SK-N-SH (cell line): ENCODE data around the gene WNK4. TPM values are rescaled to one million over a fixed set of nuclear protein-coding genes. Genes with fewer than 3 reads are reported as not detected.

Source experiments
- CTCF ChIA-PET: fragments of 300-600, 350-600 bp; formaldehyde crosslinking; extraction: SDS; loops from one replicate; lab custom pipeline; 2021; lab: Yijun Ruan, JAX
- POLR2A ChIA-PET: fragments of 350-600 bp; sonication (Branson Sonifier 250); formaldehyde crosslinking; extraction: SDS; loops from one replicate; lab custom pipeline; 2020; ENCODE audit warnings: antibody characterized with exemption, inconsistent platforms; lab: Yijun Ruan, JAX
- DNase-seq: peaks from one replicate; pipeline ENCODE4 v3.0.0; 2012
- H2AFZ ChIP-seq: fragments of 200-600 bp; sonication (generic); 2 replicates; pipeline ENCODE4 v1.8.1; 2016; ENCODE audit warnings: antibody characterized with exemption, mild to moderate bottlenecking, low read depth
- H3F3A ChIP-seq: fragments of 200-600 bp; sonication (generic); replicated peaks from 2 replicates; pipeline ENCODE3; 2016; ENCODE audit warnings: antibody characterized with exemption, mild to moderate bottlenecking; ENCODE audit not compliant: insufficient read depth
- H3K27ac ChIP-seq, 2 experiments: fragments of 200-500 bp in 1 of 2; fragments of 200-600 bp in 1 of 2; sonication (Bioruptor generic) in 1 of 2; sonication (generic), shearing (Covaris generic) in 1 of 2; 2 replicates each; pipeline versions ENCODE4 v1.5.1 to v1.6.1; 2014 to 2016; ENCODE audit warnings: low read depth in 2 of 2, inconsistent platforms in 1 of 2, low read length in 1 of 2, mild to moderate bottlenecking in 1 of 2, mixed read lengths in 1 of 2
- H3K27me3 ChIP-seq: fragments of 200-600 bp; sonication (generic), shearing (Covaris generic); 2 replicates; pipeline ENCODE4 v1.6.1; 2016; ENCODE audit warnings: mixed run types; ENCODE audit not compliant: insufficient read depth
- H3K36me3 ChIP-seq, 2 experiments: fragments of 200-500 bp in 1 of 2; fragments of 200-600 bp in 1 of 2; sonication (Bioruptor generic) in 1 of 2; sonication (generic) in 1 of 2; replicated peaks in 1 of 2; 2 replicates each; pipeline versions ENCODE3 to v1.5.1; 2014 to 2016; ENCODE audit warnings: low read length in 1 of 2, mild to moderate bottlenecking in 1 of 2; ENCODE audit not compliant: insufficient read depth in 2 of 2, control insufficient read depth in 1 of 2
- H3K4me1 ChIP-seq, 2 experiments: fragments of 200-500 bp in 1 of 2; fragments of 200-600 bp in 1 of 2; sonication (Bioruptor generic) in 1 of 2; sonication (generic), shearing (Covaris generic) in 1 of 2; 2 replicates each; pipeline versions ENCODE4 v1.5.1 to v1.6.1; 2014 to 2016; ENCODE audit warnings: low read depth in 1 of 2, low read length in 1 of 2, mixed run types in 1 of 2; ENCODE audit not compliant: insufficient read depth in 2 of 2, control insufficient read depth in 1 of 2
- H3K4me2 ChIP-seq: fragments of 200-600 bp; sonication (generic), shearing (Covaris generic); 2 replicates; pipeline ENCODE4 v1.6.1; 2017; ENCODE audit warnings: mixed run types
- H3K4me3 ChIP-seq, 2 experiments: fragments of 200-500 bp in 1 of 2; fragments of 200-600 bp in 1 of 2; sonication (Bioruptor generic) in 1 of 2; sonication (generic), shearing (Covaris generic) in 1 of 2; 2 replicates each; pipeline versions ENCODE4 v1.5.1 to v1.8.1; 2014 to 2016; ENCODE audit warnings: low read depth in 2 of 2, inconsistent platforms in 1 of 2, low read length in 1 of 2, mild to moderate bottlenecking in 1 of 2, mixed read lengths in 1 of 2, moderate library complexity in 1 of 2
- H3K79me2 ChIP-seq: fragments of 200-600 bp; sonication (generic); 2 replicates; pipeline ENCODE4 v1.8.1; 2017; ENCODE audit warnings: mild to moderate bottlenecking; ENCODE audit not compliant: insufficient read depth
- H3K9ac ChIP-seq: fragments of 200-600 bp; sonication (generic); 2 replicates; pipeline ENCODE4 v1.6.1; 2017; ENCODE audit warnings: mixed run types
- H3K9me2 ChIP-seq: fragments of 200-600 bp; sonication (generic); 2 replicates; pipeline ENCODE4 v1.6.1; 2017; ENCODE audit warnings: mixed run types
- H3K9me3 ChIP-seq: fragments of 200-600 bp; sonication (generic); 2 replicates; pipeline ENCODE4 v1.6.1; 2017; ENCODE audit warnings: mixed run types, mild to moderate bottlenecking, moderate library complexity
- H4K20me1 ChIP-seq: fragments of 200-600 bp; sonication (generic); 2 replicates; pipeline ENCODE4 v1.6.1; 2017; ENCODE audit warnings: mild to moderate bottlenecking, mixed run types; ENCODE audit not compliant: insufficient read depth
- ELF1 ChIP-seq: IDR thresholded peaks from 2 replicates; pipeline ENCODE4 v1.4.0; 2012
- EP300 ChIP-seq, 2 experiments: IDR thresholded peaks; 2 replicates each; pipeline versions ENCODE4 v1.4.0 to v1.6.1; 2012; ENCODE audit warnings: borderline replicate concordance in 1 of 2, low read depth in 1 of 2, low read length in 1 of 2
- EZH2phosphoT487 ChIP-seq: fragments of 200-600 bp; sonication (generic); IDR thresholded peaks from 2 replicates; pipeline ENCODE4 v1.6.1; 2017; ENCODE audit warnings: low read depth, mixed run types, mild to moderate bottlenecking, antibody characterized with exemption, moderate library complexity, borderline replicate concordance
- FOSL2 ChIP-seq: IDR thresholded peaks from 2 replicates; pipeline ENCODE4 v1.4.0; 2012; ENCODE audit warnings: low read depth, mild to moderate bottlenecking, moderate library complexity, borderline replicate concordance
- GABPA ChIP-seq: IDR thresholded peaks from 2 replicates; pipeline ENCODE4 v1.4.0; 2012; ENCODE audit warnings: low read depth, mild to moderate bottlenecking
- GATA2 ChIP-seq: sonication (generic); formaldehyde crosslinking; IDR thresholded peaks from 2 replicates; pipeline ENCODE4 v1.5.0; 2020; ENCODE audit warnings: mild to moderate bottlenecking, missing genetic modification reagents
- IRF3 ChIP-seq: fragments of 150-350 bp; IDR thresholded peaks from 2 replicates; pipeline ENCODE4 v1.6.1; 2016; ENCODE audit warnings: mild to moderate bottlenecking, low read depth, low read length
- MXI1 ChIP-seq: IDR thresholded peaks from 2 replicates; pipeline ENCODE4 v1.6.1; 2012; ENCODE audit warnings: mild to moderate bottlenecking, low read depth, low read length, improper control_type of control experiment
- NFIC ChIP-seq: IDR thresholded peaks from 2 replicates; pipeline ENCODE4 v1.4.0; 2012; ENCODE audit warnings: borderline replicate concordance
- NRF1 ChIP-seq: IDR thresholded peaks from 2 replicates; pipeline ENCODE4 v1.6.1; 2012; ENCODE audit warnings: low read depth, mild to moderate bottlenecking, low read length
- POLR2AphosphoS5 ChIP-seq: IDR thresholded peaks from 2 replicates; pipeline ENCODE4 v1.6.1; 2012; ENCODE audit warnings: low read depth, low read length
- RFX5 ChIP-seq: IDR thresholded peaks from 2 replicates; pipeline ENCODE4 v1.6.1; 2012; ENCODE audit warnings: mild to moderate bottlenecking, improper control_type of control experiment, low read length
- SMC3 ChIP-seq: IDR thresholded peaks from 2 replicates; pipeline ENCODE4 v1.6.1; 2012; ENCODE audit warnings: low read depth, low read length, improper control_type of control experiment
- TAF1 ChIP-seq: IDR thresholded peaks from 2 replicates; pipeline ENCODE4 v1.6.1; 2012; ENCODE audit warnings: low read depth, mild to moderate bottlenecking, low read length, moderate library complexity, borderline replicate concordance
- TCF12 ChIP-seq: IDR thresholded peaks from 2 replicates; pipeline ENCODE4 v1.4.0; 2012
- YY1 ChIP-seq: IDR thresholded peaks from 2 replicates; pipeline ENCODE4 v1.4.0; 2012; ENCODE audit warnings: low read depth, mild to moderate bottlenecking
- WGBS: methylation state at CpG from one replicate; pipeline ENCODE4 v1.1.6; 2017; ENCODE audit warnings: low lambda C conversion rate; 5-methylcytosine and 5-hydroxymethylcytosine counted together
- polyA plus RNA-seq, 3 experiments: library from polyadenylated mRNA; depleted of rRNA; stranded (reverse); fragments of >200 nt; gene quantifications; 2 replicates each; pipeline ENCODE4 v1.2.3, GENCODE V29; 2012
- TF ChIP-seq, protein P1 (sequence below): IDR thresholded peaks from 2 replicates; pipeline ENCODE4 v1.4.0; 2012; ENCODE audit warnings: low read depth, borderline replicate concordance
- TF ChIP-seq, protein P2 (sequence below): IDR thresholded peaks from 2 replicates; pipeline ENCODE4 v1.4.0; 2012; ENCODE audit warnings: low read depth

WNK4 gene
- polyA plus RNA-seq, 1 of the 3 experiments (the other 2 are of a cell fraction): 12.5 TPM

DNA sequence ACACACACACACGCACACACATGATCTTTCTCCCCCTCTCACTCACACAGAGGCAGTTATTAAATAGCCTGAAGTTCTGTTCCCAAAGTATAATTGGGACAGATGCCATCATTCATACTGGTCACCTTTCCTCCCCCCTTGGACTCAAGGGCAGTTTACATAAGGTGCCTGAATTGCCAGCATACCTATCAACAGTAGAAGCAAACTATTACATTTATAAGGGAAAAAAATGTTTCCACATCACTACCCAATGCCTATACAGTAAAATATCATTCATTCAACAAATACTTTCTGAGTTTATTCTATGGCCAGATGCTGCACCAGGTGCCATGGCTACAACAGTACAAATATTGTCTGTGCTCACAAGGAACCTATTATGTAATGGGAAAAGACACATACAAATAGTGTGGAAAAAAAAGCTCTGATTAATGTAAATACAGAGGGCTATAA is 24.5 kb downstream of the WNK4 start (continued):
- TF ChIP-seq TCF12: no peak
- no peak for TF ChIP-seq YY1
- TF ChIP-seq GATA2 (CRISPR knock-in tag): no peak
- no peak for TF ChIP-seq TAF1
- no peak for TF ChIP-seq FOSL2
- TF ChIP-seq RFX5: no peak

- 100% methylated on average over 1 of the region's 1 CpG for WGBS
- H3K9me3 ChIP-seq: no peaks in the 10 kb centered on the region
- no peak overlapping the region for H3K27ac ChIP-seq
- no peak overlapping the region for H3K9ac ChIP-seq
- no peak overlapping the region for H3K4me3 ChIP-seq
- H3K4me1 ChIP-seq: peaks cover 0 to 8% of the 10 kb centered on the region in 2 experiments; a peak in 2 of 4 replicates
- no peaks in the 10 kb centered on the region for H3K79me2 ChIP-seq
- DNase-seq: no peak
- TF ChIP-seq, protein P1, sequence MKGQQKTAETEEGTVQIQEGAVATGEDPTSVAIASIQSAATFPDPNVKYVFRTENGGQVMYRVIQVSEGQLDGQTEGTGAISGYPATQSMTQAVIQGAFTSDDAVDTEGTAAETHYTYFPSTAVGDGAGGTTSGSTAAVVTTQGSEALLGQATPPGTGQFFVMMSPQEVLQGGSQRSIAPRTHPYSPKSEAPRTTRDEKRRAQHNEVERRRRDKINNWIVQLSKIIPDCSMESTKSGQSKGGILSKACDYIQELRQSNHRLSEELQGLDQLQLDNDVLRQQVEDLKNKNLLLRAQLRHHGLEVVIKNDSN: no peak
- TF ChIP-seq, protein P2, sequence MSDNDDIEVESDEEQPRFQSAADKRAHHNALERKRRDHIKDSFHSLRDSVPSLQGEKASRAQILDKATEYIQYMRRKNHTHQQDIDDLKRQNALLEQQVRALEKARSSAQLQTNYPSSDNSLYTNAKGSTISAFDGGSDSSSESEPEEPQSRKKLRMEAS: no peak
- no peak for TF ChIP-seq TAF1
- TF ChIP-seq POLR2AphosphoS5: no peak
- no peak for TF ChIP-seq NFIC
- no peak for TF ChIP-seq ELF1
- TF ChIP-seq IRF3: no peak
- TF ChIP-seq SMC3: no peak
- TF ChIP-seq RFX5: no peak
- no peak for TF ChIP-seq NRF1
- TF ChIP-seq GABPA: no peak
- TF ChIP-seq EZH2phosphoT487: no peak
- no peak for TF ChIP-seq TCF12
- no peak for TF ChIP-seq EP300 (IDR thresholded peaks at IDR 0.05; ENCODE audit: borderline replicate concordance in 1 of 2, low read depth in 1 of 2, low read length in 1 of 2)
- no peak for TF ChIP-seq MXI1
- ChIA-PET CTCF (interaction anchor here (0.6 to 4.8 kb wide), 3 partner anchors 13 to 345 kb away, joined by 5 to 35 read pairs (median 23); partner anchors contain the start of gene BECN1), POLR2A (no interaction called here)
- no peaks in the 10 kb centered on the region for H3K27me3 ChIP-seq
- H3K36me3 ChIP-seq: peaks cover 4 to 17% of the 10 kb centered on the region in 2 experiments
- peaks cover 20% of the 10 kb centered on the region for H3F3A ChIP-seq
- H3K4me2 ChIP-seq: no peak overlapping the region
- no peaks in the 10 kb centered on the region for H3K9me2 ChIP-seq
- H2AFZ ChIP-seq: no peak overlapping the region
- H4K20me1 ChIP-seq: no peaks in the 10 kb centered on the region; the same call in 1 of the 2 replicates
Measured at GRCh38 chr17:42806249-42806648, 25.8 kb downstream of the WNK4 start.
